GM21423 (cell line): ENCODE measurements around the gene TPM3.
A peak's percentile ranks its signal among the peaks of the same experiment; 100 is the strongest.
"Not testable (repeated sequence)": the region's sequence is repeated elsewhere in the genome, so short reads cannot be mapped to it uniquely, and the experiment has no call there.

ENCODE experiments used
- ATAC-seq: cut with Tn5 transposase; IDR thresholded peaks from one replicate; pipeline ENCODE4 v1.9.1; 2021; ENCODE audit warnings: mild to moderate bottlenecking, moderate library complexity; ENCODE audit not compliant: unreplicated experiment

TPM3 gene

DNA sequence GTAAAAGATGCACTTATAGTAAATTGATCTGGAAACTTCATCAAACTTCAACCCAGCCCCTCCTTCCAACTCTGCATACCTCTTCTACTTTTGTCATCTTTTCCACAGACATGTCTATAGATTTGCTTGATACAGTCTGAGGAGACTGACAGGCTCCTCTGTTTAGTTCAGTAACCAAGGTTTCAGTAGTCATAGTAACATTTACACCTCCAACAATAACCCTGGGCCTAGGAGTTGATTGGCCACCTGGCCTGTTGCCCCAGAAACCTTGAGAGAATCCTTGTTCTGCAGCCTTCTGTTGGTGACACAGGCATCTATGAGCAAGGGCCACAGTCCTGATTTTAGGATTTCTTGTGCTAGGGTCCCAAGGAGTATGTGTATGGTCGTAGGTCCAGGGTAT, 14.3 kb upstream of the TPM3 start, which contains the start of gene CFAP141:
CFAP141 (minus strand) TSS at position 138 of the 400 bp plus-strand sequence; CDS start at position 112, 26 bp downstream.
- ATAC-seq, result no peak

DNA sequence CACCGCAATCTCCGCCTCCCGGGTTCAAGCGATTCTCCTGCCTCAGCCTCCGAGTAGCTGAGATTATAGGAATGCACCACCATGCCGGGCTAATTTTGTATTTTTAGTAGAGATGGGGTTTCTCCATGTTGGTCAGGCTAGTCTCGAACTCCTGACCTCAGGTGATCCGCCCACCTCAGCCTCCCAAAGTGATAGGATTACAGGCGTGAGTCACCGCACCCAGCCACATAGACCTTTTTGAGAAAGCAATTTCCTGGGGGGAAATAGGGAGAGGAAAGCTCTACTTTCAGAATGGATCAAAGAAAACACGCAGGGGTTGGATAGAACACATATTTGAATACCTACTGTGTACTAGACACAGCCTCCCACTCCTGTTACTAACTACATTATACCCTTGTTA, 13.9 kb upstream of the TPM3 start:
- not testable (repeated sequence) for ATAC-seq

DNA sequence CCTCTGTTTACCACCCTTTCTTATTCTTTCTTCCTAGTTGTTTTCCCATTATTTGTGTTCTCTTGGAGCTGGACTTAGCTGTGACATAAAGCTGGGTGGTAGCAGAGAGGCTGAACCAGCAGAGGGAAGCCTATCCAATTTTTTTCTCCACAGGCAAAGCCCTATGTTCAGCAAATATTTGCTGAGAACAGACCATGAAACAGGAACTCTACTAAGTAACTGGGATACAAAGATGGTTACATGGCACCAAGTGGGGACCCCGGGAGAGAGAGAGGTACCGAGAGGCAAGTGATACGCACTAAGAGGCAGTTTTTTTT, 7.6 kb upstream of the TPM3 start:
- ATAC-seq, result no peak

DNA sequence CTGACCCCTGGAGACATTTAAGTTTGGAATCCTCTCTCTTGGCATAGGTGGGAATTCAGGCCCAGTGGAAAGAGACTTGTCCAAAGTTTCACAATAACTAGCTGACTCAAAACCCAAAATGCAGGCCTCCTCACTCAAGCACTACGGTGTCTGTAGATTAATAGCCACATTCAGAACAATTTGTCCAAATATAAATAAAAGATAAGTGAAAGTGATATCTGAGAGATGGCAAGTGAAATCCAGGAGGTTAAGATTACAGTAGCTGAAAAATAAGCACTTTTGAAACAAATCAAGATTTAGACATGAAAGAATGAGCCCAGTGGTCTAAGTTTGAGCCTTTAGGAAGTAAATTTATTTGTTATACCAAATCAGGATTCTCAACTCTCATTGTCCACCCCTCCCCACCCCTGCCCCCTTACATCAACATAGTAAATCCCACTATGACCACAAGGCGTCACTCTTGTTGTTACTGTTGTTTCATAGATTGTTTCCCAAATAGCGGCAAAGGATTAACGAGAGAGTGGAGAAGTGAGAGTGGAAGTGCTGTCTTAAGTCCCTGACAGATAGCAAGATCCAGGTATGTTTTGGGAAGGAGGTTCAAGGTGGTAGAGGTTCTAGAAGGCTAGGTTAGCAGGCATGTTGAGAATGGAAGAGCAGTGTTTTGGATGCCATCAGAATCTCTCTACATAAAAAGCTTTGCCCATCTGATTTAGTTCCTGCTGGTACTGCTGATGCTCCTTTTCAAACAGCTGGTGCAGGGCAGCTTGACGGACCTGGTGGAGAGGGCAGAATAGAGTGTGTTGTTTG, 7.1 kb upstream of the TPM3 start:
- ATAC-seq, result no peak

DNA sequence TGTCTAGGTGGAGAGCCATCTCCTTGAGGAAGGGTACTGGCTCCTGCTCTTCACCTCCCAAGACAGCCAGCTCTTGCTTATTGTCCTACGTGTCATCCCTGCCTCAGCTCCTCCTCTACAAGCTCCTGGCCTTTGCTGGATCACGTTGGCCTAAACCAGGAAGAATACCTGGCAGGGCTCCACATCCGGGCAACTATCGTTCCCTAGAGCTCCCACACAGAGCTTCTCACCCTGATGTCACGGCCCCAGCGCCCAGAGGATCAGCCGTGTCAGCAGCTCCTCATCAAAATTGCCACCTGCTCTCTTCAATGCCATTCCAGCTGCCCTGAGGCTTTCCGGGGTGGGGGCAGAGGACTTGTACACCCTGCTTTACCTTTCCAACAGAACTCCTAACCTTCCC, 1.9 kb upstream of the TPM3 start:
- ATAC-seq, result no peak

DNA sequence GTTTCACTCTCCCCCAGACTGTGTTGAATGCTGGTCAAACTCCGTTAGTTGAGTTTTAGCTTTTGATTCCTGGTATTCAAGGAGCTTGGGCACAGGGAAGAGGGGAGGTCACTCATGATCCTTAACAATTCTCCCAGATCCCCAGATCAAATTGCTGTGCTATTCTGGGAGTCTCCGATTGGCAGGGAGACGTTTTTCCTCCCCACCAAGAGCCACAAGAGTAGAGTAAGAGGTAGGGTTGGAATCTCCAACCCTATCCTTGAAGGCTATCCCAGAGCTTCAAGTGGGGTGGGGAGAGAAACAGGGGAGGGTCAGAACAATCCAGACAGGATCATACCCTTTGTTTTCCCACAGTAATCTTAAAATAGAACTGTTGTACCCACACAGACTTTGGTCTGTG, 576 bp upstream of the TPM3 start:
- no peak for ATAC-seq

DNA sequence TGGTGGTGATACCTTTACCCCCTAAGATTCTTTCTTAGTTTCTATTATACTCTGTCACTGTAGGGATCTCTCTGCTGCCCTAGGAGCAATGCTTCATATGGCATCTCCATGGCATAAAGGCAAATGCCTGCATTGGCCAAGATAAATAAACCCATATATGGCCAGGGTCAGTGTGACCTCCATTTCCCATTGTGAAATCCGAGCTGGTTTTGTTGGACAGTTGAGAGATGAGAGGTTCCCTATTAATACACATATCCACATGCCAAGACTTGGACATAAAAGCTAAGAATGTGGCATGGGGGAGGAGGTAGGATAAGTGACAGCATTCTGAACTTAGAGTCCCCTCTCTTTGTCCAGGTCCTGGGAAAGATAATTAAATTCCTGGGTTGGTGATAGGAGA, 1.4 kb downstream of the TPM3 start:
- ATAC-seq, result no peak

DNA sequence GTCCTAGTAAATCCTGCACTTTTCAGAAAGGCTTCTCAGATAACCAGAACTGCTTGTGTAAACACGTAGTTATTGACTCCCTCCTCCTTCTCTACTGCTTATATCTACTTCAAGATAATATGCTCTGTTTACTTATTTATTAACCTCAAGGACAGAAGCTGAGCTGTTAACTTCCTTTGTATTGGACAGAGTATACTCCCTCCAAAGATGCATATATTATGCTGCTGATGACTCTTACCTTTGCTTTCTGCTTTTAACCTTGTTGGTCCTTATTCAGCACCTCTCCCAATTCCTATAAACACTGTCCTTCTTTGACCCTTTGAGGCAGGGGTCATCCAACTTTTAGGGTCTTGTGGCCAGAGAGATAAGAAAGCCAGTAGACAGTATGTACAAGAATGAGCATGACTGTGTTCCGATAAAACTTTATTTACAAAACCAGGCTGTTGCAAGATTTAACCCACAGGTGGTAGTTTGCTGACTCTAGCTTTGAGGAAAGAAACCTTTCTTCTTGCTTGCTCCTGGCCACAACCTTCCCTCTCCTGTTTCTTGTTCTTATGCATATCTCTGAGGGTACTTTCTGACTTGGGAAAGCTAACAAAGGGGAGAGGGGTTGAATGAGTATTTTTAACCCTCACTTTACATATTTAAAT, 4.9 kb downstream of the TPM3 start:
- ATAC-seq, result no peak

DNA sequence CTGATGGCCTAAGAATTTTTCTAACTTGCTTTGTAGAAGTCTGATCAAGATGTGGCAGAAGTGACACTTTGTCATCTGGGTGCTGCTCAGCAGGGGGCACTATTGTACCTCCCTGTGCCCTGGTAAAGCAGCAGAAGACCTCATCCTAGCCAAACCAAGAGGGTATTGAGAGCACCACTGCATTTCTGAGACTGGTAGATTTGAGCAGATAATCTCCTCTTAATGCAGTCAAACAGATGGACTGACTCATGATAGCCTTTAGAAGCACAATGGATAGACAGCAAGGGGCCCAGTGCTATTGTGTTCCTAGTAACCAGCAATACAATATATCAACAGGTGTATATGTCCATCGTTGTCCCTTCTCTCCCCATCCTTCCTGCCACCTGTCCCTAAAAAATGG, 5.7 kb downstream of the TPM3 start:
- no peak for ATAC-seq

DNA sequence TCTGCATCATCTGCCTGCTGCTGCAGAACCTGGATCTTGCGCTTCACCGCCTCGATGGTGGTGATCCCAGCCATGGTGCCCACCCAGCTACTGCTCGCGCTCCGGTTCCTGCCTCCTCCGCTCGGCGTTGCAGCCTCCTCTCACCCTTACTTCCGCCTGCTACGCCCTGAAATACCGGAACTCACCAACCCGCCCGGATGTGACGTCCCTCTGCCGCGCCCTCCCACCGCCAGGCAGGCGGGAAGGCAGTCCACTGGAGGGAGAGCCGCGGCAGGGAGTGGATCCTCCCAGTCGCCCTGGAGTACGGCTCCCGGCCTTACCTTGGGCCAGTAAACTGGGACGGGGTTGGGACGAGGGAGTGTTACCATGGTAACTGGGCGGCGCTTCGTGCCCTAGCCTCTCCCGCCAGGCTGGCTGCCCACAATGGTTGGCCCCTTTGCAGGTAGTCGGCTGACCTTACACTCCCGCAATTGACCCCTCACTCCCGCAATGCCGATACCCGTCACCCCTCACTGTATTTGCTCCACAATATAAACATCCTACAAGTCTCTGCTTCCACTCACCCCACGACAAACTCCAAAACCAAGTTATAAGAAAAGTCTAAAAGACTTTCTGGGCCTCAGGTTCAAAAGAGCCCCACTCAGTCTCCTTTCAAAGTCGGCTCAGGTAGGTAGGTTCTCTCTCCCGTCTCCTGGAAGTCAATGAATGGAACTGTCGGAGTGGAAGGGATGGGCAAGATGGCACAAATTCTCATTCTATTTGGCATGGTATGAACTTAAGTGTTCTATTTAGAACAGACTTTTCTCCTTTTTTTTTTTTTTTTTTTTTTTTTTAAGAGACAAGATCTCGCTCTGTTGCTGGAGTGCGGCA, 8.6 kb downstream of the TPM3 start:
- ATAC-seq, result peak; percentile 70

DNA sequence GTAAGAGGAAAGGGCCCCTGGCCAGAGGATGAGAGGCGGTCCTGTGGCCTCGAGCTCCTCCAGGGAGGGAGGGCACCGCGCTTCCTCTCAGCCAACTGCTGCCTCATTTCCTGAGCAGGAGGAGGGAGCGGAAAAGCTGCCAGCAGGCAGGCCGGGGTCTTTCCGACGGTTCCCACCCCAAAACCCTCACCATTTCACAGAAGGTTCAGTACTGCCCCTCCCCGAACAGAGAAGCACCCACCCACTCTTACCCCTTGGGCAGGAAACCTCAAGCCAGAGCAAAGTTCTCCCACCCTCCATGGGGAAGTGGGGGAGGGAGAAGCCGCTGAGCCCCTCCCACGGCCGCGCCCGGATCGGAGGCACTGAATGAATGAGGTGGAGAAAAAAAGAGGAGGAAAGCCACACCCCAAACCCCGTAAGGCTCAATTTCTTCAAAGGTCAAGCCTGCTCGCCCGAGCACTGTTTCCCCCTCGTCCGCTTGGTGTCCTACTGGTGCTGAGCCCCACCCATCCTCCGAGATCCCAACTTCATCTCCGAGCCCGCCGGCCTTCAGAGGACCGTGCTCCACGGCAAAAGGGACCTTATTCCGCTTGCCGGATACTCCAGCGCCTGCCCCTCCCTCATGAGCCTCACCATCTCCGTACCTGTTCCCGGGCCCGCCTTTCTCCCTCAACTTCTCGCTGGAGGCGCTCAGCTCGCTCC, 9.4 kb downstream of the TPM3 start:
- peak; percentile 36 for ATAC-seq

DNA sequence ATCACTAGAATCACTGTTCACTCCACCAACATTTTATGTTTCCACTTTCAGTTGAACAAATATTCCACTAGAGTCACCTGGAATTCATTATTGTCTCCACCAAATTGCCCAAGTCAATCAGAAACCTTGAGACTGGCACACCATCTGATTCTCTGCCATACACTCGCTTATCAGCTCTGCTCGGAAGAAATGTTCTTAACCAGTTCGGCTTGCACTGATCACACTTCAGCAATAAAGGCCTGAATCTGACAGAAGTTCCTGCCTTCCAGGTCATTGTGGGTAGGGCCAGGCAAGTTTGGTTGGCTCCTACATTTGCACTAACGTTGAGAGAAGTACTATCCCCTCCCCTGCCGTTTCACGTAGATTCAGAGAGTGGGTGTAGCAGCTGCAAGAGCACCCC, 10.0 kb downstream of the TPM3 start:
- no peak for ATAC-seq

DNA sequence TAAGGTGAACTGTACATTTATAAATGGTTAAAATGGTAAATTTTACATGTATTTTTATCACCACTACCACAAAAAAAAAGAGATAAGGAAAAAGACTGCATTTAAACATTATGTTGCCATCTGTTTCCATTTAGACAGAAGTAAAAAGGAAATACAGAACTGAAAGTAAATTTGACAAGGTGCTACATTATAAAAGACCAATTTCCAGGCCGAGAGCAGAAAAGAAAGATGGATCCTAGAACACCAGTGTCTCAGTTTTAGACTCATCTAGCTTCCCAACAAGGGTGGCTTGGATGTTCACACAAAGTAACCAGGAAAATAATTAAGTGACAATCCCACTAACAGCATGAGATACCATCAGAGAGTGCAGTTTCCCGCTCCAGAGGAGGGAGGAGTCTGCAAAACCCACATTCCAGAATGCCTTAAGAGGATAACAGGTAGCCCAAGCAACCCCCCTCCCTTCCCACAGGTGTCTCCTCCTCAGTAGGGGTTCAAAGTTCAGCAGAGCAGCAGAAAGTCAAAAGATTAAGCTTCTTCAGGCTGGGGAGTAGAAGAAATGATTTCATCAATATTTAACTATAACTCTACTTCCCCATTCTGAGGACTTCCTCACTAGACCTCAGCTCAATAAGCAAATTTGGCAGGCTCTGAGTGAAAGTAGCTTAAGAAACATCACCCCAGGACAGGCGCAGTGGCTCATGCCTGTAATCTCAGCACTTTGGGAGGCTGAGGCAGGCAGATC, 11.8 kb downstream of the TPM3 start:
- no peak for ATAC-seq

DNA sequence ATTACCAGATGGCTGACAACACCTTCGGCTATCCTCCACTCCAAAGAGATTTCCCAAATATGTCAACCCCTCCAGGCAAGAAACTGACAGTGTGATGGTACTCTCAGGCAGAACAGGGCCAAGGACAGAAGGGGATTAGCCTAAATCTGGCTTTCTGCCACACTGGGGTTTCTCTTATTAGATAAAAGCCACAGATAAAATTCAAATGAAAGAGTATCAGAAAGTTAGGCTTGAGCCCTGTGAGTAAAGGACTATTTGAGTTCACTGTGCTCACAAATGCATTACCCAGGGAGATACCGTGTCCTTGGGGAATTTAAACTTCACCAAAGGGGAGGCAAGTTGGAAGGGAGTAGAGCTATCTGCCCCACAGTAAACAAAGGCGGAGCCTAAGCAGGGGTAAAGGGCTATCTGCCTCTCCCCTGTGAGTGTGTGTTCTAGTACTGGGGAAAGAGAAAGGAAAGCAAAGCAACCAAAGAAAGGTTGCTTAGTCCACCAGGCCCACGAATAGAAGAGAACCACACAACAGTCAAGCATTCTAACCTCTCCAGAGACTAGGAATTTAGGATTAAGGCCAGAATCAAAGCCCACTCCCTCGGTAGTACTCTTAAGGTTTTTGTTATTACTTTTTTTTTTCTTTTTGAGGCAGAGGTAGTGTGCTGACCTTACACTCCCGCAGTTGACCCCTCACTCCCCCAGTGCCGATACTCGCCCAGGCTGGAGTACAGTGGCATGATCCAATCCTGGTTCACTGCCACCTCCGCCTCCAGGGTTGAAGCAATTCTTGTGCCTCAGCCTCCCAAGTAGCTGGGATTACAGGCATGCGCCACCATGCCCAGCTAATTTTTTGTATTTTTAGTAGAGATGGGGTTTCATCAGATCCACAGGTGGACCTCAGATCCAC, 12.7 kb downstream of the TPM3 start:
- no peak for ATAC-seq

DNA sequence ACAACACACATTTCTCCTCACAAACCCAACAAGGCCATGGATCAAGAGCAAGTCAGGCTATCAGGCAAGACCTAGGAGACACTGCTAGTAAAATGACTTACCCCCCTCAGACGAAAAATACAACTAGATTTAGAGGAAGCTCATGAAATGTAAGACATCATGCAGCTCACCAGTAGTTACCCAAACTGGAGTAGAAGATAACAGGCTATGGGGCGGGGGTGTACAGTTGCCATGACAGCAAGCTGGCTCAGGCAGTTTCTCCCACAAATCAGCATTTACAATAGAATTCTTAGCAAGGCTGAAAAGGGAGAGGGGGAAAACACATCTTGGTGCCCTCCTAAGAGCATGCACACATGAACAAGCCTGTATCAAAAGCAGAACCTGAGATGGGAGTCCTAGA, 13.9 kb downstream of the TPM3 start:
- ATAC-seq, result no peak

DNA sequence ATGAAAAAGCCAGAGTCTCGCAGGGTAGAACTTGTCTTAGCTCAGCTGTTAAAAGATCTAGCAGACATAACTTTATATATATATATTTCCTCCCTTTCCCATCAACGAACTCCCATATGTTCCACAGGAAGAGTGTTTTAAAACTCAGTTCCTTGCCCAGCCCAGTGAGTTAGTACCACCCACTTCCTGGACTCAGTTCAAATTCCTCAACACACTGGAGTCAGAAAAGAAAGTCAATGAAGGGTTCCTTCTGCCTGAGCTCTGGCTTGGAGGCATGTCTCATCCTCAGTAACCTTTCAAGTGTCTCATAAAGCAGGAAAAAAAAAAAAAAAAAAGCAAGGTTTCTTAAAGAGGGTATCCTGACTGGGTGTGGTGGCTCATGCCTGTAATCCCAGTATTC, 15.6 kb downstream of the TPM3 start:
- ATAC-seq, result no peak

DNA sequence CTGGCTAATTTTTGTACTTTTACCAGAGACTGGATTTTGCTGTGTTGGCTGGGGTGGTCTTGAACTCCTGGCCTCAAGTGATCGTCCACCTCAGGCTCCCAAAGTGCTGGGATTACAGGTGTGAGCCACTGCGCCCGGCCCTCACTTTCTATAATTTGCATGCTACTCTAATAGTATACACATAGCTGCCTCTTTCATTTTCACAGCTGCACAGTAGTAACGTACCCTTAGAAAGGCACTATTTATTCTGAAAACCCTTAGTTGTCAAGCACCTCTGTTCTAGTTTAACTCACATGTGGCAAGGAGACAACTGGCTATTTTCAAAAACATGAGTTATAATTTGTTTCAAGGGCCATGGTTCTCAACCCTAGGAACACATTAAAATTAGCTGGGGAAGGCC, 17.2 kb downstream of the TPM3 start:
- ATAC-seq, result no peak

DNA sequence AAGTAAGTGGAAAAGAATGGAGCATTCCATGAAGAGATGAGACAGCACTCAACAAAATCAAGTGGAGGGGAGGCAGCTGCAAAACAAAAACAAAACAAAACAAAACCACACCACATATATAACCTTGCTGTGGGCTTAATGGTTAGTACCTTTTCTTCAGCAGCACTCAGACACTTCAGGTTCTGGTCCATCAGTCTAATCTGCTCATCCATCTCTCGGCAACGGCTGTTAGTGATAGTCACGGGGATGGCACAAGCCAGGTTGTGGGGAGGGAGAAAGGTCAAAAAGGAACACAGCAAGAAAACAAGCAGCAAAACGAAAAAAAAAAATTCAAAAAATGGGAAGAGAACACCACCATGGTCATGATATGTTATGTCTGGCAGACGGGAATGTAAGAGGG, 20.0 kb downstream of the TPM3 start:
- no peak for ATAC-seq

DNA sequence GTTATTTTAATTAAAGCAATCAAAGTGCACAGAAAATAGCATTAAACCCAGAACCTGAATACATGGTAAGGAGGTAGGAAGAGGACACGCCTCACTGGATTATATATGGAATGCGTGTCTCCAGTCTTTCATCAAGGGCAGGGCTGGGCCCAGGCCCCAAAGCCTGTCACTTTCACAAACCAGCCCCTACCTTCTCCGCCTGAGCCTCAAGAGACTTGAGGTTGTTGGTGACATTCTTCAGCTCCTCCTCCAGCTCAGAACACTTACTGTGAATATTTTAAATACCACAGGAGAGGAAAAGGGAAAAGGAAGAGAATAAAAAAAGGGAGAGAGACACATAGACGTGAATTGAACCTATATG, 20.7 kb downstream of the TPM3 start:
- ATAC-seq, result no peak
